ENCODE data around the gene CAV2.

The CAV2 gene

GRCh38 chr7:116496653-116497052 lies 2.9 kb upstream of the CAV2 start:
- DNase-seq, result no peak

- DNase-seq, result no peak
Observed at GRCh38 chr7:116497708-116498107, 1.8 kb upstream of the CAV2 start.

- DNase-seq, result no peak
Observed at GRCh38 chr7:116500078-116500853, 728 bp downstream of the CAV2 start.

GRCh38 chr7:116501425-116502167 lies 2.1 kb downstream of the CAV2 start:
- no peak for DNase-seq

- no peak for DNase-seq
Observed at GRCh38 chr7:116502201-116503096, 2.9 kb downstream of the CAV2 start.

GRCh38 chr7:116503835-116504234 lies 4.3 kb downstream of the CAV2 start:
- DNase-seq, result no peak

- DNase-seq, result no peak
Observed at GRCh38 chr7:116505278-116505677, 5.7 kb downstream of the CAV2 start.

- no peak for DNase-seq
Observed at GRCh38 chr7:116505823-116506222, 6.3 kb downstream of the CAV2 start.

GRCh38 chr7:116509982-116510579 lies 10.5 kb downstream of the CAV2 start:
- DNase-seq, result no peak

GRCh38 chr7:116510795-116511194 lies 11.3 kb downstream of the CAV2 start:
- no peak for DNase-seq

GRCh38 chr7:116511552-116512519 lies 12.3 kb downstream of the CAV2 start:
- DNase-seq, result no peak

- DNase-seq, result no peak
Observed at GRCh38 chr7:116512520-116513188, 13.1 kb downstream of the CAV2 start.

- no peak for DNase-seq
Observed at GRCh38 chr7:116515584-116515983, 16.0 kb downstream of the CAV2 start.

- DNase-seq, result no peak
Observed at GRCh38 chr7:116516324-116516723, 16.8 kb downstream of the CAV2 start.

- DNase-seq, result no peak
Observed at GRCh38 chr7:116517626-116518025, 18.1 kb downstream of the CAV2 start.

GRCh38 chr7:116518961-116519360 lies 19.4 kb downstream of the CAV2 start:
- no peak for DNase-seq

GRCh38 chr7:116521046-116521664 lies 21.6 kb downstream of the CAV2 start:
- no peak for DNase-seq

GRCh38 chr7:116522247-116522646 lies 22.7 kb downstream of the CAV2 start:
- DNase-seq, result no peak

GRCh38 chr7:116524221-116524608 lies 24.7 kb downstream of the CAV2 start:
- DNase-seq, result no peak

- peak; percentile 17 for DNase-seq
Observed at GRCh38 chr7:116524609-116525297, 25.2 kb downstream of the CAV2 start, which contains the start of gene CAV1. TSS of gene CAV1 (plus strand) at chr7:116525036. CDS start at chr7:116525063, 27 bp downstream.

Data from NCI-H1417 treated with DMSO at 0.1 percent for 48 hours (cell line).